HepG2 (cell line): ENCODE results near the gene DDX46. TPM values are rescaled to one million over a fixed set of nuclear protein-coding genes. Genes with fewer than 3 reads are reported as not detected.
A peak's percentile ranks its signal among the peaks of the same experiment; 100 is the strongest.

ENCODE experiments used
- ERF ChIP-seq: IDR thresholded peaks from 2 replicates; pipeline ENCODE4 v1.6.1; 2018; ENCODE audit warnings: missing biosample characterization, missing genetic modification reagents
- FOXK1 ChIP-seq: sonication (generic); formaldehyde crosslinking; IDR thresholded peaks from 2 replicates; pipeline ENCODE4 v1.4.0; 2020; ENCODE audit warnings: low read depth, missing genetic modification reagents, borderline replicate concordance
- JUNB ChIP-seq: sonication (generic); formaldehyde crosslinking; IDR thresholded peaks from 2 replicates; pipeline ENCODE4 v1.8.0; 2022; ENCODE audit warnings: missing genetic modification reagents, mild to moderate bottlenecking, borderline replicate concordance
- PHF5A ChIP-seq: IDR thresholded peaks from one replicate; pipeline ENCODE4 v1.6.1; 2018; ENCODE audit warnings: low read depth, missing genetic modification reagents; ENCODE audit not compliant: unreplicated experiment
- PHF8 ChIP-seq: sonication (generic); formaldehyde crosslinking; IDR thresholded peaks from 2 replicates; pipeline ENCODE4 v1.5.0; 2020; ENCODE audit warnings: missing genetic modification reagents
- ZBTB38 ChIP-seq: sonication (generic); formaldehyde crosslinking; IDR thresholded peaks from 2 replicates; pipeline ENCODE4 v1.5.1; 2020; ENCODE audit warnings: mild to moderate bottlenecking, missing genetic modification reagents
- ZEB1 ChIP-seq: IDR thresholded peaks from 2 replicates; pipeline ENCODE4 v1.6.1; 2012; ENCODE audit warnings: mild to moderate bottlenecking, low read depth, inconsistent platforms; ENCODE audit not compliant: insufficient replicate concordance
- ZNF335 ChIP-seq: sonication (generic); formaldehyde crosslinking; IDR thresholded peaks from 2 replicates; pipeline ENCODE4 v1.4.0; 2020; ENCODE audit warnings: missing genetic modification reagents
- ZNF501 ChIP-seq: sonication (generic); formaldehyde crosslinking; IDR thresholded peaks from 2 replicates; pipeline ENCODE4 v1.5.1; 2020; ENCODE audit warnings: mild to moderate bottlenecking, moderate library complexity, missing genetic modification reagents
- ZSCAN22 ChIP-seq: sonication (generic); formaldehyde crosslinking; IDR thresholded peaks from 2 replicates; pipeline ENCODE4 v1.4.0; 2020; ENCODE audit warnings: mild to moderate bottlenecking, missing genetic modification reagents
- polyA plus RNA-seq, 8 experiments: library from polyadenylated mRNA; depleted of rRNA in 3 of 8; stranded (reverse) in 7 of 8; unstranded in 1 of 8; fragments of >200 nt; fragmentation: Illumina TruSeq in 4 of 8; extraction: Trizol in 4 of 8; gene quantifications; 2 replicates each; pipeline versions ENCODE4 v1.2.1 to v1.2.3, GENCODE V29; 2011 to 2016; ENCODE audit warnings: low read depth in 4 of 8, missing spikeins in 1 of 8, mixed read lengths in 1 of 8; ENCODE audit not compliant: insufficient read depth in 1 of 8
- total RNA-seq, 5 experiments: library from RNA; depleted of rRNA; stranded (reverse); fragments of >200 nt; fragmentation: Illumina TruSeq; extraction: Trizol; gene quantifications; 2 replicates each; pipeline ENCODE4 v1.2.3, GENCODE V29; 2016; ENCODE audit warnings: low read depth in 1 of 5
- TF ChIP-seq, protein P1 (sequence below): sonication (generic); formaldehyde crosslinking; IDR thresholded peaks from 2 replicates; pipeline ENCODE4 v1.5.0; 2020; ENCODE audit warnings: mild to moderate bottlenecking, low read depth, missing genetic modification reagents, borderline replicate concordance
- TF ChIP-seq, protein P2 (sequence below): sonication (generic); formaldehyde crosslinking; IDR thresholded peaks from 2 replicates; pipeline ENCODE4 v1.4.0; 2020; ENCODE audit warnings: missing genetic modification reagents, borderline replicate concordance
- TF ChIP-seq, protein P3 (sequence below): sonication (generic); formaldehyde crosslinking; IDR thresholded peaks from 2 replicates; pipeline ENCODE4 v1.5.1; 2020; ENCODE audit warnings: mild to moderate bottlenecking, missing genetic modification reagents, borderline replicate concordance
- TF ChIP-seq, protein P4 (sequence below): sonication (generic); formaldehyde crosslinking; IDR thresholded peaks from 2 replicates; pipeline ENCODE4 v1.4.0; 2020; ENCODE audit warnings: missing genetic modification reagents, borderline replicate concordance
- TF ChIP-seq, protein P5 (sequence below): sonication (generic); formaldehyde crosslinking; IDR thresholded peaks from 2 replicates; pipeline ENCODE4 v1.4.0; 2020; ENCODE audit warnings: low read depth, missing genetic modification reagents

The DDX46 gene
- total and polyA plus RNA-seq, 2 of the 13 experiments (the other 11 are each of a cell fraction or from before 2014, with no cell fraction given) = 27.3 to 59.3 TPM

DNA sequence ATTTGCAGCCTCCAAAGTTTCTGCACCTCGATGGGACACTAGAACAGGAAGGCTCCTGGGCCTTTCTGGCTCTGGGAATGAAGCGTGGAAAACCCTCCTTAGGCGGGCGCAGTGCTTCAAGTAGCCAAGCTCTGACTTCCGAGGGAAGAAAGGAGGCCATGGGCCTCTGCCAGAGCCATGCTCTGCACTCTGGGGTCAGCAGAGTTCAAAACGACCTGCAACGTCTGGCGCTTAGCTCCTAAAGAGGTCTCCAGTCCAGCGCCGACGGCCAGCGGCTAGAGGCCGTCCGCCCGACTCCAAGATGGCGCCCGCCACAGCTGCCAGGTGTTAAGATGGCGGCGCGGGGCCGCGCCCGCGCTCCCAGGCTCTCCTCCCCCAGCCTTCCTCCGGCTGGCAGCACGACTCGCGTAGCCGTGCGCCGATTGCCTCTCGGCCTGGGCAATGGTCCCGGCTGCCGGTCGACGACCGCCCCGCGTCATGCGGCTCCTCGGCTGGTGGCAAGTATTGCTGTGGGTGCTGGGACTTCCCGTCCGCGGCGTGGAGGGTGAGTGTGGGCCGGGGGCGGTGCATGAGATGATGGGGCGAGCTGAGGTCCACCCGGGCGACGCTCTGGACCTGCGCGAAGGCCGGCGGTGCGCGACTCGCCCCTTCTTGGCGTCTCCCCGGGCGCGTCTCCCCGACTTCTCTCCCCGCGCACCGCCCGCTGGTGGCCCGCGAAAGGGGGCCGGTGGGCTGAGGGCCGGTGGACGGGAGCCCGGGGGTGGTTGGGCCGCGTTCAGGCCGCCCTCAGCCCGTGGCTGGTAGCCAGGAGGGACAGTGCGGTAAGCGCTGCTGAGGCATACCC is 115.6 kb downstream of the DDX46 start, which contains the start of gene TXNDC15 (continued):
- TF ChIP-seq, protein P1, sequence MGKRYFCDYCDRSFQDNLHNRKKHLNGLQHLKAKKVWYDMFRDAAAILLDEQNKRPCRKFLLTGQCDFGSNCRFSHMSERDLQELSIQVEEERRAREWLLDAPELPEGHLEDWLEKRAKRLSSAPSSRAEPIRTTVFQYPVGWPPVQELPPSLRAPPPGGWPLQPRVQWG = 0 out of 2 replicates have a peak, but pooled peaks have one; percentile 57
- TF ChIP-seq, protein P2, sequence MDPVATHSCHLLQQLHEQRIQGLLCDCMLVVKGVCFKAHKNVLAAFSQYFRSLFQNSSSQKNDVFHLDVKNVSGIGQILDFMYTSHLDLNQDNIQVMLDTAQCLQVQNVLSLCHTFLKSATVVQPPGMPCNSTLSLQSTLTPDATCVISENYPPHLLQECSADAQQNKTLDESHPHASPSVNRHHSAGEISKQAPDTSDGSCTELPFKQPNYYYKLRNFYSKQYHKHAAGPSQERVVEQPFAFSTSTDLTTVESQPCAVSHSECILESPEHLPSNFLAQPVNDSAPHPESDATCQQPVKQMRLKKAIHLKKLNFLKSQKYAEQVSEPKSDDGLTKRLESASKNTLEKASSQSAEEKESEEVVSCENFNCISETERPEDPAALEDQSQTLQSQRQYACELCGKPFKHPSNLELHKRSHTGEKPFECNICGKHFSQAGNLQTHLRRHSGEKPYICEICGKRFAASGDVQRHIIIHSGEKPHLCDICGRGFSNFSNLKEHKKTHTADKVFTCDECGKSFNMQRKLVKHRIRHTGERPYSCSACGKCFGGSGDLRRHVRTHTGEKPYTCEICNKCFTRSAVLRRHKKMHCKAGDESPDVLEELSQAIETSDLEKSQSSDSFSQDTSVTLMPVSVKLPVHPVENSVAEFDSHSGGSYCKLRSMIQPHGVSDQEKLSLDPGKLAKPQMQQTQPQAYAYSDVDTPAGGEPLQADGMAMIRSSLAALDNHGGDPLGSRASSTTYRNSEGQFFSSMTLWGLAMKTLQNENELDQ = no peak
- TF ChIP-seq ZBTB38 (CRISPR knock-in tag) = peak; percentile 92
- peak; percentile 93 for TF ChIP-seq ZNF335 (CRISPR knock-in tag)
- 0 out of 2 replicates have a peak, but pooled peaks have one; percentile 41 for TF ChIP-seq JUNB (CRISPR knock-in tag)
- TF ChIP-seq, protein P3, sequence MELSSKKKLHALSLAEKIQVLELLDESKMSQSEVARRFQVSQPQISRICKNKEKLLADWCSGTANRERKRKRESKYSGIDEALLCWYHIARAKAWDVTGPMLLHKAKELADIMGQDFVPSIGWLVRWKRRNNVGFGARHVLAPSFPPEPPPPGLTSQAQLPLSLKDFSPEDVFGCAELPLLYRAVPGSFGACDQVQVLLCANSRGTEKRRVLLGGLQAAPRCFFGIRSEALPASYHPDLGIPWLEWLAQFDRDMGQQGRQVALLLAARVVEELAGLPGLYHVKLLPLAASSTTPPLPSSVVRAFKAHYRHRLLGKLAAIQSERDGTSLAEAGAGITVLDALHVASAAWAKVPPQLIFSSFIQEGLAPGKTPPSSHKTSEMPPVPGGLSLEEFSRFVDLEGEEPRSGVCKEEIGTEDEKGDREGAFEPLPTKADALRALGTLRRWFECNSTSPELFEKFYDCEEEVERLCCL (CRISPR knock-in tag) = no peak
- peak; percentile 44; the same call in 1 of the 2 replicates for TF ChIP-seq FOXK1
- TF ChIP-seq, protein P4, sequence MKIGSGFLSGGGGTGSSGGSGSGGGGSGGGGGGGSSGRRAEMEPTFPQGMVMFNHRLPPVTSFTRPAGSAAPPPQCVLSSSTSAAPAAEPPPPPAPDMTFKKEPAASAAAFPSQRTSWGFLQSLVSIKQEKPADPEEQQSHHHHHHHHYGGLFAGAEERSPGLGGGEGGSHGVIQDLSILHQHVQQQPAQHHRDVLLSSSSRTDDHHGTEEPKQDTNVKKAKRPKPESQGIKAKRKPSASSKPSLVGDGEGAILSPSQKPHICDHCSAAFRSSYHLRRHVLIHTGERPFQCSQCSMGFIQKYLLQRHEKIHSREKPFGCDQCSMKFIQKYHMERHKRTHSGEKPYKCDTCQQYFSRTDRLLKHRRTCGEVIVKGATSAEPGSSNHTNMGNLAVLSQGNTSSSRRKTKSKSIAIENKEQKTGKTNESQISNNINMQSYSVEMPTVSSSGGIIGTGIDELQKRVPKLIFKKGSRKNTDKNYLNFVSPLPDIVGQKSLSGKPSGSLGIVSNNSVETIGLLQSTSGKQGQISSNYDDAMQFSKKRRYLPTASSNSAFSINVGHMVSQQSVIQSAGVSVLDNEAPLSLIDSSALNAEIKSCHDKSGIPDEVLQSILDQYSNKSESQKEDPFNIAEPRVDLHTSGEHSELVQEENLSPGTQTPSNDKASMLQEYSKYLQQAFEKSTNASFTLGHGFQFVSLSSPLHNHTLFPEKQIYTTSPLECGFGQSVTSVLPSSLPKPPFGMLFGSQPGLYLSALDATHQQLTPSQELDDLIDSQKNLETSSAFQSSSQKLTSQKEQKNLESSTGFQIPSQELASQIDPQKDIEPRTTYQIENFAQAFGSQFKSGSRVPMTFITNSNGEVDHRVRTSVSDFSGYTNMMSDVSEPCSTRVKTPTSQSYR (CRISPR knock-in tag) = peak; percentile 86; the same call in 1 of the 2 replicates
- TF ChIP-seq, protein P5, sequence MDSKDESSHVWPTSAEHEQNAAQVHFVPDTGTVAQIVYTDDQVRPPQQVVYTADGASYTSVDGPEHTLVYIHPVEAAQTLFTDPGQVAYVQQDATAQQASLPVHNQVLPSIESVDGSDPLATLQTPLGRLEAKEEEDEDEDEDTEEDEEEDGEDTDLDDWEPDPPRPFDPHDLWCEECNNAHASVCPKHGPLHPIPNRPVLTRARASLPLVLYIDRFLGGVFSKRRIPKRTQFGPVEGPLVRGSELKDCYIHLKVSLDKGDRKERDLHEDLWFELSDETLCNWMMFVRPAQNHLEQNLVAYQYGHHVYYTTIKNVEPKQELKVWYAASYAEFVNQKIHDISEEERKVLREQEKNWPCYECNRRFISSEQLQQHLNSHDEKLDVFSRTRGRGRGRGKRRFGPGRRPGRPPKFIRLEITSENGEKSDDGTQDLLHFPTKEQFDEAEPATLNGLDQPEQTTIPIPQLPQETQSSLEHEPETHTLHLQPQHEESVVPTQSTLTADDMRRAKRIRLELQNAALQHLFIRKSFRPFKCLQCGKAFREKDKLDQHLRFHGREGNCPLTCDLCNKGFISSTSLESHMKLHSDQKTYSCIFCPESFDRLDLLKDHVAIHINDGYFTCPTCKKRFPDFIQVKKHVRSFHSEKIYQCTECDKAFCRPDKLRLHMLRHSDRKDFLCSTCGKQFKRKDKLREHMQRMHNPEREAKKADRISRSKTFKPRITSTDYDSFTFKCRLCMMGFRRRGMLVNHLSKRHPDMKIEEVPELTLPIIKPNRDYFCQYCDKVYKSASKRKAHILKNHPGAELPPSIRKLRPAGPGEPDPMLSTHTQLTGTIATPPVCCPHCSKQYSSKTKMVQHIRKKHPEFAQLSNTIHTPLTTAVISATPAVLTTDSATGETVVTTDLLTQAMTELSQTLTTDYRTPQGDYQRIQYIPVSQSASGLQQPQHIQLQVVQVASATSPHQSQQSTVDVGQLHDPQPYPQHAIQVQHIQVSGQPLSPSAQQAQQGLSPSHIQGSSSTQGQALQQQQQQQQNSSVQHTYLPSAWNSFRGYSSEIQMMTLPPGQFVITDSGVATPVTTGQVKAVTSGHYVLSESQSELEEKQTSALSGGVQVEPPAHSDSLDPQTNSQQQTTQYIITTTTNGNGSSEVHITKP (CRISPR knock-in tag) = no peak
- peak; percentile 94 for TF ChIP-seq ERF (CRISPR knock-in tag)
- peak; percentile 99 for TF ChIP-seq PHF8 (CRISPR knock-in tag)
- TF ChIP-seq PHF5A (CRISPR knock-in tag) = no peak
- TF ChIP-seq ZEB1 = peak; percentile 64
- TF ChIP-seq ZNF501 (CRISPR knock-in tag) = peak; percentile 53; the same call in 1 of the 2 replicates
- no peak; the same call in 1 of the 2 replicates for TF ChIP-seq ZSCAN22
